SHP77 treated with DMSO at 0.1 percent for 48 hours (cell line): ENCODE data around the gene ZNF217.
"Not testable (repeated sequence)": the region's sequence is repeated elsewhere in the genome, so short reads cannot be mapped to it uniquely, and the experiment has no call there.

Experiments used
- DNase-seq: peaks from one replicate; lab custom pipeline; 2025; lab: John Stamatoyannopoulos, UW

The ZNF217 gene

DNA sequence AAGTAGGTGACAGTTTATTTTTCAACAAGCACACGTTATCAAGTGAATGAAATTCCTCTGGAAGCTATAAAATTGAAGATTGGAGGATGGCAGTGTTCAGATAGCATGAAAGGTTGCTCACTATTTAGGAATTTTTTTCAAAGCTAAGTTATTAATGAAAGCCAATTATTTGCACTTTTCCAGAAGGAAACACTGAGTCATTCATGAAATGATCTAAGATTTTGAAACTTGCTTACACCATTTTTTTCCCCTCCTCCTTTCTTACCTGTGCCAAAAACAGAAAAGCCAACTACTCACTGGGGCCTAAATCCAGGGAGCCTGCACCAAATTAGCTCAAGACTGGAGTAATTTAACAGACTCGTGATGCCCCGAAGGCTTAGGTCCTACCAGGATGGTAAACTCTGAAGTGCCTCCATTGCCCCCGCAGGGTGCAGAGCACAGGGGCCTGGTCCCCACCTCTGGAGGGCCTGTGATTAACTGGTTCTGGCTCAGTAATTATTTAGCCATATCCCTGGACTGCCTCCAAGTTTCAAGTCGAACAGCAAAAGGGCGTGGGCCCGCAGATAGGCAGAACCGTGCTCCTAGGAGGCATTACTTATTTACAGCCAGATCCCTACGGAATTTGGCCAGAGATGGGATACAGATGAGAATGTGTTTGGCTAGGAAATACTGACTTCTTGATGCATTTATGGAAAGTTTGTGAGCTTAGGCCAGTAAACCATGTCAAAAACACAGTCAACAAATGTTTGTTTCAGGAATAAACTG is 28.0 kb upstream of the ZNF217 start:
- no peak for DNase-seq

GRCh38 chr20:53618490-53619000 is 24.9 kb upstream of the ZNF217 start:
- DNase-seq = not testable (repeated sequence)

DNA sequence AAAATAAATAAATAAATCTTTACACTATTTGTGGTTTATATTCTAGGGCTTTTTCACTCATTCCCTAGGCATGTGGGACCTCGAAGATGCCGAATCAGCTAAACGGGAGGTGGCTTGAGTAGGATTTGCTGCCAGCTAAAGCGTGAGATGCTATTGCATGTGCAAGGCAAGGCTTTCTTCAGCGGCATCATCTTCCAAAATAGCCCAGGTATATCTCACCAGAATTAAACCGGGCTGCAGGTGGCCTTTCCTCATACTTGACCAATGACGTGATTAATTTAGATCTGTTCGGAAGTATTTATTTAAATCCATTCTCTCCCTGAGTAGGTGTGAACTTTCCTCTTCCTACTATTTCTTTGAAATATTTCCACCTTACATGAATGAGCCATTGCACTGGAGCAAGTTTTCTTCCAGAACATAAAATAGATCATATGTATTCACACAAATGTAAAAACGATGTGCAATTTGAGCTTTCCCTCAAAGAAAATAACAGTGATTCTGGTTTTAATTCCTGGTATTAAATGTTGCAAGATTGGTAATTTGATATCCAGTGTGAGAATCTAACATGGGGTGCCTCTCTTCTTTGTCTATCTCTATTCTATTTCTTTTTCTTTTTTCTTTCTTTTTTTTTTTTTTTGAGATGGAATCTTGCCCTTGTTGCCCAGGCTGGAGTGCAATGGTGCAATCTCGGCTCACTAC is 24.3 kb upstream of the ZNF217 start:
- no peak for DNase-seq

- DNase-seq = not testable (repeated sequence)
These were observed 22.9 kb upstream of the ZNF217 start for GRCh38 chr20:53616489-53616888.

GRCh38 chr20:53613748-53614147 is 20.1 kb upstream of the ZNF217 start:
- no peak for DNase-seq

DNA sequence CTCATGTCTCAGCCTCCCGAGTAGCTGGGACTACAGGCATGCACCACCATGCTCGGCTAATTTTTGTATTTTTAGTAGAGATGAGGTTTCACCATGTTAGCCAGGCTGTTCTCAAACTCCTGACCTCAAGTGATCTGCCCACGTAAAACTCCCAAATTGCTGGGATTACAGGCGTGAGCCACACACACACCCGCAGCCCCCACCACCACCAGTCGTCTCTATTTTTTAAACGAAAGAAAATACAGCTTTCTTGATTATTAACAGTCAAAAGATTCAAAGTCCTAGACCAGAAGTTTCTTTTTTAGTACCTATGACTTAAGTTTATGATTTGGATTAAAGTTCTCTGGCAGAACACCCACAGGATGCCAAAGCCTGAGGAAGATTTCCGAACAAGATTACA is 18.6 kb upstream of the ZNF217 start:
- DNase-seq = not testable (repeated sequence)

GRCh38 chr20:53611449-53611894 is 17.8 kb upstream of the ZNF217 start:
- no peak for DNase-seq

DNA sequence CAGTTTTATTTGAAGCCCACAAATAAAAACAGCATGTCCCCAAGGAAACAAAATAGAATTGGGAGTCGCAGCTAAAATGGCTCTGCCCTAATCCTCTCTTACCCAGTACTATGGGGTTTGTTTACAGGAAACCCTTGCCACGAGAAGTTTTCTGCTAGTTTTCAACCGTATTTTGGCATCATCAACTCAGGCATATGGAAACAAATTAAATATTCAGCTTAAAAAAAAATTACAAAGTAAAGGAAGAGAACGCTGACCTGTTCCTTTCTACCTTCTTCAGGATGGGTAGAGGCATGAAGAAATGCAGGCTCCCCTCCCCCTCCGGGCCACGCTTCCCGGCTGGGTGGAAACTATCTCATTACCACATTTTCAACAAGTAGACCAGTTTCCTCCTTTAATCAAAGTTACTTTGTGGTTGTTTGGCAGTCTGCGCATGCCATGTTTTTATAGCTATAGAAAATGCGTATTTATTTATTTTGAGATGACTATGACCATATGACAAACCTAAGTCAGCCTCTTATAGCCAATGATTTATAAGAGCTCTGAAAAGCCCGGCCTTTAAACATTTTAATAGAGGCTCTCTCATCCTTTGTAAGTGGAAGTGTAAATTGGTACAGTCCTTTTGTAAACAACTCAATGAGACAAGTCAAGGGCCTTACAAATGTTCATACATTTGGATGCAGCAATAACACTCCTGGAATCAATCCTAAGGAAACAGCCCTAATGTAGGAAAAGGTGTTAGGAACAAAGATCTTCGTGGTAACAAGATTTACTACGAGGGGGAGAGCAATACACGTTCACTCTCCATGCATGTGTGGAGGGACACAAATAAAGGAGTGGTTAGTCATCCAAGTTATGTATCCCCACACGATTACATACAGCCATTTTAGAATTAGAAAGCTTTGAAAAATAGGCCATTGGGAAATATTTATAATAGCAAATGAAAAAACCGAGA is 16.1 kb upstream of the ZNF217 start:
- DNase-seq = peak; percentile 80

- no peak for DNase-seq
These were observed 15.1 kb upstream of the ZNF217 start for GRCh38 chr20:53608456-53609452.

- no peak for DNase-seq
These were observed 14.4 kb upstream of the ZNF217 start for GRCh38 chr20:53608071-53608455.

DNA sequence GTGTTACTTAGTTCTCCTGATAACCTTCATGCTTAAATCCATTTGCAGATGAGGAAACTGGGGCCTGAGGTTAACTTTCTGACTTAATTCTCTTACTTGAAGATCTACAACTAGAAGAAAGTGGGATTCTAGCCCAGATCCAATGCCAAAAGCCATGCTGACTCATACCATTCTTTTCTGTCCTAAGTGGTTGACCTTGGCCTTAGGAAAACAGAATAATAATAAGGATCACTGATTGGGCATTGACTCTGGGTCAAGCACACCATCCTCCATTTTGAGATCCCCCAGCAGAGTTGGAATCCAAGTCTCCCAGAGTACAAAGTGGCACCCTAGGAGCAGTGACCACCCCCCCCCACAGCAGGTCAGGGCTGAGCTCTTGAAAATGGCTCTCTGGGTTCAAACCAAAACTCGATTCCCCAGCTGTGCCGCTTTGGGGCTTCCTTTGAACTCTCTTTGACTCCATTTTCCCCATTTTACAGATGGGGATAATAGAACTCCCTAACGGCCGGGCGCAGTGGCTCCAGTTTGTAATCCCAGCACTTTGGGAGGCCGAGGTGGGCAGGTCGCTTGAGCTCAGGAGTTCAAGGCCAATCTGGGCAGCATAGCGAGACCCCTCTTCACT is 12.8 kb upstream of the ZNF217 start:
- DNase-seq = no peak

DNA sequence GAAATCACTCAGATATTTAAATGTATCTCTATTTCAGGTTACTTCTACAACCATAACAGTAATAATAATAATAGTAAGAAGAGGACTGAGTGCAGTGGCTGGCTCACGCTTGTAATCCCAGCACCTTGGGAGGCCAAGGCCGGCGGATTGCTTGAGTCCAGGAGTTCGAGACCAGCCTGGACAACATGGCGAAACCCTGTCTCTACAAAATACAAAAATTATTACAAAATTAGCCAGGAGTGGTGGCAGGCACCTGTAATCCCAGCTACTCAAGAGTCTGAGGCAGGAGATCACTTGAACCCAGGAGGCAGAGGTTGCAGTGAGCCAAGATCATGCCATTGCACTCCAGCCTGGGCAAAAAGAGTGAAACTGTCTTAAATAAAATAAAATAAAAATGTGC is 11.8 kb upstream of the ZNF217 start:
- DNase-seq = not testable (repeated sequence)

- DNase-seq = not testable (repeated sequence)
These were observed 11.2 kb upstream of the ZNF217 start for GRCh38 chr20:53604846-53605245.

- DNase-seq = no peak
These were observed 9.0 kb upstream of the ZNF217 start for GRCh38 chr20:53602661-53603060.

DNA sequence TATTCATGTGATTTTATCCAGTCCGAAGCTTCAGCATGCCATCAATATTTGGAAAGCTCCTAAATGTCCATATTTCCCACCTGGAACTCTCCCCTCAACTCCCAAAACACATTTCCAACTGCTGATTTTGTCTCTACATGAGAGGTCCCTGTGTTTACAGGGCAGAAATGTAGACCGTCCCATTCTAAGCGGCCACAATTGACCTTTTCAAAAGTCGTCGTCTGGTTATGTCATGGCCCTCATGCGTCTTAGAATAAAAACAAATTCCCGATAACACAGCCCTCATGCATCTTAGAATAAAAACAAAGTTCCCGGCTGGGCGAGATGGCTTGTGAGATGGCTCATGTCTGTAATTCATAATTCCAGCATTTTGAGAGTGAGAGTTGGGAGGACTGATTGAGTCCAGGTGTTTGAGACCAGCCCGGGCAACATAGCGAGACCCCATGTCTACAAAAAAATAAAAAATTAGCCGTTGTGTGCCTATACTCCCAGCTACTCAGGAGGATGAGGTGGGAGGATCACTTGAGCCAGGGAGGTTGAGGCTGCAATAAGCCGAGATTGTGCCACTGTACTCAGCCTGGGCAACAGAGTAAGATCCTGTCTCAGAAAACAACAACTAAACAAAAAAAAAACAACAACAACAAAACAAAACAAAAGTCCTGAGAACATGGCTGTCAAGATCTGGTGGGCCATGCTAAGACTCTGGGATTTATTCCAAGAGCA is 6.4 kb upstream of the ZNF217 start:
- no peak for DNase-seq

- no peak for DNase-seq
These were observed 5.7 kb upstream of the ZNF217 start for GRCh38 chr20:53599378-53599777.

- DNase-seq = no peak
These were observed 5.4 kb upstream of the ZNF217 start for GRCh38 chr20:53599044-53599362.

DNA sequence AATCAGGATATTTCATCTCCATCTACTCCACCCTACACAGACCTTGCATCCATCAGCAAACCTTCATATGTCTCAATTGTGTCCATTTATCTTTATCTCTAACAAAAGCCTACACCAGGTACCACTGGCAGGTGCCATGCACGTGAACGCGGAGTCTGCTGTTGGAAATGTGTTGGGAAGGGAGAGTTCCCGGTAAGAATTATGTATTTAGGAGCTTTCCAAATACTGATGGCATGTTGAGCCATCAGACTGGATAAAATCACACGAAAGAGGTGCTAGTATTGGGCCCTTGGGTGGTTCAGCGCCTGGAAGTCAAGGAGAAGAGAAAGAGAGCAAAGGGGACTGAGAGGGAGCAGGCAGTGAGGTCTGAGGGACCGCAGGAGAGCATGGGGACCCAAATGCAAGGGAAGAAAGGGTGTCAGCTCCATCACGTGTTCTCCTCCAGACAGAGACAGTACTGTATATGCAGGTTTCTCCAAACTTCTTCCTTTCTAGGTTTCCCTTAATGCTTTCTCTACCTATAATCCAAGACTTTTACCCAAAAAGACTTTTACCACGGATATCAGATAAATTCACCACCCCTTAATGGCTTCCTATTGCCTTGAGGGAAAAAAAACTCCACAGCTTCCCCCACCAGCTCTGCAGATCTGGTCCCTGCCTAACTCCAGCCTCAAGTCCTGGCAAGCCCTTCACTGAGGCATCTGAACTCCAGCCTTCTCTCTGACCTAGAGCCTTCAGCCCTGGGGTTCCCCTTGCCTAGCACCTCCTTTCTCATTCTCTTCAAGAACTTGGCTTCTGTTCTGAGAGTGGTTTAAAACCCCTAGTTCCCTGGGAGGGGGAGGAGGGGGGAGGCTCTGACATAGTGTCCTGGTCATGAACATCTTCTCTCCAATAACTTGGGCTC is 4.8 kb upstream of the ZNF217 start:
- DNase-seq = no peak
